ENCODE results near the gene SP100.

Gene SP100

GRCh38 chr2:230582851-230583283 is 166.9 kb downstream of the SP100 start:
- H3K36me3 ChIP-seq (ENCODE audit: control insufficient read depth, insufficient read depth, low read length) = no peaks in the 10 kb centered on the region
- no peak overlapping the region for H3K9ac ChIP-seq (ENCODE audit: low read length)
- no peaks in the 10 kb centered on the region for H3K4me1 ChIP-seq (ENCODE audit: control insufficient read depth, insufficient read depth, low read length)
- H3K27ac ChIP-seq (ENCODE audit: low read depth, low read length) = no peak overlapping the region
- no peak overlapping the region for H3K4me3 ChIP-seq (ENCODE audit: low read length)
- H3K27me3 ChIP-seq (ENCODE audit: control insufficient read depth, insufficient read depth, low read length) = no peaks in the 10 kb centered on the region

- H3K4me3 ChIP-seq (ENCODE audit: low read length) = no peak overlapping the region
- no peaks in the 10 kb centered on the region for H3K36me3 ChIP-seq (ENCODE audit: control insufficient read depth, insufficient read depth, low read length)
- no peak overlapping the region for H3K27ac ChIP-seq (ENCODE audit: low read depth, low read length)
- H3K9ac ChIP-seq (ENCODE audit: low read length) = no peak overlapping the region
- H3K4me1 ChIP-seq (ENCODE audit: control insufficient read depth, insufficient read depth, low read length) = no peaks in the 10 kb centered on the region
- no peaks in the 10 kb centered on the region for H3K27me3 ChIP-seq (ENCODE audit: control insufficient read depth, insufficient read depth, low read length)
Measured at GRCh38 chr2:230583581-230583980, 167.6 kb downstream of the SP100 start.

- no peaks in the 10 kb centered on the region for H3K36me3 ChIP-seq (ENCODE audit: control insufficient read depth, insufficient read depth, low read length)
- H3K27ac ChIP-seq (ENCODE audit: low read depth, low read length) = no peak overlapping the region
- no peaks in the 10 kb centered on the region for H3K4me1 ChIP-seq (ENCODE audit: control insufficient read depth, insufficient read depth, low read length)
- no peaks in the 10 kb centered on the region for H3K27me3 ChIP-seq (ENCODE audit: control insufficient read depth, insufficient read depth, low read length)
- H3K9ac ChIP-seq (ENCODE audit: low read length) = no peak overlapping the region
- no peak overlapping the region for H3K4me3 ChIP-seq (ENCODE audit: low read length)
Measured at GRCh38 chr2:230586328-230586982, 170.5 kb downstream of the SP100 start.

- H3K4me1 ChIP-seq (ENCODE audit: control insufficient read depth, insufficient read depth, low read length) = no peaks in the 10 kb centered on the region
- H3K9ac ChIP-seq (ENCODE audit: low read length) = no peak overlapping the region
- H3K36me3 ChIP-seq (ENCODE audit: control insufficient read depth, insufficient read depth, low read length) = no peaks in the 10 kb centered on the region
- no peak overlapping the region for H3K4me3 ChIP-seq (ENCODE audit: low read length)
- no peaks in the 10 kb centered on the region for H3K27me3 ChIP-seq (ENCODE audit: control insufficient read depth, insufficient read depth, low read length)
- no peak overlapping the region for H3K27ac ChIP-seq (ENCODE audit: low read depth, low read length)
Measured at GRCh38 chr2:230589025-230589424, 173.0 kb downstream of the SP100 start.

GRCh38 chr2:230589497-230590015 is 173.6 kb downstream of the SP100 start:
- no peaks in the 10 kb centered on the region for H3K4me1 ChIP-seq (ENCODE audit: control insufficient read depth, insufficient read depth, low read length)
- no peak overlapping the region for H3K4me3 ChIP-seq (ENCODE audit: low read length)
- H3K27ac ChIP-seq (ENCODE audit: low read depth, low read length) = no peak overlapping the region
- H3K36me3 ChIP-seq (ENCODE audit: control insufficient read depth, insufficient read depth, low read length) = no peaks in the 10 kb centered on the region
- H3K27me3 ChIP-seq (ENCODE audit: control insufficient read depth, insufficient read depth, low read length) = no peaks in the 10 kb centered on the region
- no peak overlapping the region for H3K9ac ChIP-seq (ENCODE audit: low read length)

- Histone ChIP-seq H3K36me3 (ENCODE audit: control insufficient read depth, insufficient read depth, low read length) (no peaks in the 10 kb centered on the region), H3K4me1 (ENCODE audit: control insufficient read depth, insufficient read depth, low read length) (no peaks in the 10 kb centered on the region), H3K4me3 (ENCODE audit: low read length) (no peak overlapping the region), H3K9ac (ENCODE audit: low read length) (no peak overlapping the region), H3K27me3 (ENCODE audit: control insufficient read depth, insufficient read depth, low read length) (no peaks in the 10 kb centered on the region), H3K27ac (ENCODE audit: low read depth, low read length) (no peak overlapping the region)
Measured at GRCh38 chr2:230590333-230590732, 174.3 kb downstream of the SP100 start.

GRCh38 chr2:230591850-230592249 is 175.8 kb downstream of the SP100 start:
- H3K4me3 ChIP-seq (ENCODE audit: low read length) = no peak overlapping the region
- no peak overlapping the region for H3K27ac ChIP-seq (ENCODE audit: low read depth, low read length)
- H3K36me3 ChIP-seq (ENCODE audit: control insufficient read depth, insufficient read depth, low read length) = no peaks in the 10 kb centered on the region
- H3K27me3 ChIP-seq (ENCODE audit: control insufficient read depth, insufficient read depth, low read length) = no peaks in the 10 kb centered on the region
- no peak overlapping the region for H3K9ac ChIP-seq (ENCODE audit: low read length)
- H3K4me1 ChIP-seq (ENCODE audit: control insufficient read depth, insufficient read depth, low read length) = no peaks in the 10 kb centered on the region

GRCh38 chr2:230592775-230593174 is 176.8 kb downstream of the SP100 start:
- Histone ChIP-seq H3K36me3 (ENCODE audit: control insufficient read depth, insufficient read depth, low read length) (no peaks in the 10 kb centered on the region), H3K27ac (ENCODE audit: low read depth, low read length) (no peak overlapping the region), H3K4me3 (ENCODE audit: low read length) (no peak overlapping the region), H3K27me3 (ENCODE audit: control insufficient read depth, insufficient read depth, low read length) (no peaks in the 10 kb centered on the region), H3K4me1 (ENCODE audit: control insufficient read depth, insufficient read depth, low read length) (no peaks in the 10 kb centered on the region), H3K9ac (ENCODE audit: low read length) (no peak overlapping the region)

Measured in rectal smooth muscle tissue (tissue), 1 donor.